Rectal smooth muscle tissue (tissue), 1 donor: ENCODE measurements around the gene ISL2.

Experiments used
- H3K27ac ChIP-seq: one replicate; pipeline ENCODE4 v1.7.0; 2013; ENCODE audit warnings: low read depth, low read length, inconsistent platforms
- H3K27me3 ChIP-seq: one replicate; pipeline ENCODE4 v1.7.0; 2013; ENCODE audit warnings: low read length; ENCODE audit not compliant: control insufficient read depth, insufficient read depth
- H3K36me3 ChIP-seq: one replicate; pipeline ENCODE4 v1.7.0; 2013; ENCODE audit warnings: low read length; ENCODE audit not compliant: control insufficient read depth, insufficient read depth
- H3K4me1 ChIP-seq: one replicate; pipeline ENCODE4 v1.7.0; 2013; ENCODE audit warnings: low read length; ENCODE audit not compliant: control insufficient read depth, insufficient read depth
- H3K4me3 ChIP-seq: one replicate; pipeline ENCODE4 v1.7.0; 2013; ENCODE audit warnings: low read length
- H3K9ac ChIP-seq: one replicate; pipeline ENCODE4 v1.7.0; 2013; ENCODE audit warnings: low read length

The ISL2 gene

DNA sequence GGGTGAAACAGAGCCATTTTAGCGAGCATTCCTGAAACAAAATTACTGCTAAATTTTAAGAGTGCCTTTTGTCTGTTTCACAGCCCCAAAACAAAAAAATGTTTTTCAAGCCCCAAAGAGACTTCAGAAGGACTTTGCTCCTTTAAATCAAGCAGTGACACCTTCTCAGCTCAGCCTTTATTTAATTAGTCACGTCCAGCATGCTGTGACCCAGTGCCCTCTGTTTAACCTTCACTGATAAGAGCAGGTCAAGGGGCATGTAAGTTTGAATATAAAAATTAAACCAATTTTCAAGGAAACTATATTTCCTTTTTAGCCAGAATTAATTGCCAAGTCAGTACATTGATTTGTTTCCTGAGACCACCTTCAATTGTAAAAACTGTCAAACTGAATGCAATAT lies 40.6 kb downstream of the ISL2 start:
- H3K36me3 ChIP-seq = no peaks in the 10 kb centered on the region
- H3K4me3 ChIP-seq = no peak overlapping the region
- H3K9ac ChIP-seq = no peak overlapping the region
- no peak overlapping the region for H3K27ac ChIP-seq
- H3K4me1 ChIP-seq = no peaks in the 10 kb centered on the region
- no peaks in the 10 kb centered on the region for H3K27me3 ChIP-seq

DNA sequence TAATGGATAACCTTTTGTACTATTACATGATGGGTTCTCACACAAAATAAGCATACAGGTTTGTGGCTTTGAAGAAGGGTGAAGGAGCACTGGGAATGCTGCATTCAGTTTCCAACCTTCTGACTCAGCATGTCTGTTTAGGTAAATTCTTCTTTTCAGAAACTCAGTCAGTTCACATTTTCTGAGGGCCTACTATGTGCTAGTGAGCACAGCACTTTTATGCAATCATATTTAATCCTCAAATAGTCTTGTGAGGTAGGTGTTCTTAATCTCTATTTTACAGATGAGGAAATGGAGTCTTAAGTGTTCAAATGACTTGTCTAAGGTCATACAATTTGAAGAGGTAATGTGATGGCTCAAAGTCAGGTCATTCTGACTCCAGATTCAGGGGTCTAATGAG lies 41.2 kb downstream of the ISL2 start:
- H3K36me3 ChIP-seq = no peaks in the 10 kb centered on the region
- H3K4me3 ChIP-seq = no peak overlapping the region
- no peaks in the 10 kb centered on the region for H3K27me3 ChIP-seq
- H3K4me1 ChIP-seq = no peaks in the 10 kb centered on the region
- H3K9ac ChIP-seq = no peak overlapping the region
- no peak overlapping the region for H3K27ac ChIP-seq

DNA sequence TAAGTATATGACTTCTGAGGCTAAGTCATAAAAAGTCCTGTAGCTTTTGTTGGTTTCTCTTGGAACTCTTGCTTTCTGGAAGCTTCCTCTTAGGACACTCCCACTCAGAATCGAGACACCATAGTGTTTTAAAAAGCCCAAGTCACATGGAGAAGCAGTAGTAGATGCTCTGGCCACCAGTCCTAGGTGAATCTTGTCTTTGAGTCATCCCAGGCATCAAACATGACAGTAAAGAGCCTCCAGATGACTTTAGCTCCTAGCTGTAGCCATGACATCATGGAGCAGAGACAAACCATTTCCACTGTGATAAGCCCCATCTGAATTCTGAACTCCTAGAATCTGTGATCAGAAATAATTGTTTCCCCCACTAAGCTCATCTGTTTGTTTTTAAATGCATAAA lies 42.1 kb downstream of the ISL2 start:
- Histone ChIP-seq H3K4me3 (no peak overlapping the region), H3K9ac (no peak overlapping the region), H3K27me3 (no peaks in the 10 kb centered on the region), H3K4me1 (no peaks in the 10 kb centered on the region), H3K27ac (no peak overlapping the region), H3K36me3 (no peaks in the 10 kb centered on the region)

DNA sequence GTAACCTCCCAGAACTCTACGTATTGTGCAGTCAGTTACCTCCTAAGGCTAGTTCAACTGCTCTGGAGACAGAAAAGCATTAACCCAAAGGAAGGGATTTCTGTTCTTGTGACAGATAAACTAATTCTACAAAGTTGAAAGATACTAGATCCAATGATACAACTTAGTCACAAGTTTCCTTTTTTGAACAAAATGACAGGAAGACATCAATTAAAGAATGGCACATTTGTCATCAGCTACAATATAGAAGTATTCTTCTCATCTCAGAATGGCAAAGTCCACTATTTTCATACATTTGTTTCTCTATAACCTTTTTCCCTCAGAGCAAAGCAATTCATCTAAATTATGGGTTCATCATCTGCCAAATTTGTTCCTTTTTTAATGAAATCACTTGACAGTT lies 43.7 kb downstream of the ISL2 start:
- Histone ChIP-seq H3K36me3 (no peaks in the 10 kb centered on the region), H3K9ac (no peak overlapping the region), H3K27me3 (no peaks in the 10 kb centered on the region), H3K4me1 (no peaks in the 10 kb centered on the region), H3K27ac (no peak overlapping the region), H3K4me3 (no peak overlapping the region)

DNA sequence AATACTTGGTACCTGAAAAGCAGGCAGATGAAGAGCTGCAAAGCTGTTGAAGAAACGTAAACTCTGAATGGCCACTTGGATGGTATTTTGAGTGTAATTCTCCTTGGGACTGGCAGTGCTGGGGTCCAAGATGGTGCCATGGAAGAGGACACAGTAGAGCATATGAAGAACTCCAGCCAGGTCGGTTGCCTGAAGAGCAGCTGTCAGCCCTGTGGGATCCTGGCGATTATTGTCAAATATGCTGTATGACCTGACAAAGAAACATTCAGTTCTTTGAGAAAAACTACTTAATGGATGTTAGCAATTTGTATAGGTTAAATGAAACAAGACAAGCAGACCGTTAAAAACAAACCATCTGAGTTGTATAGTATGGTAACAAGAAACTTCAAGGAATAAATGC lies 44.8 kb downstream of the ISL2 start:
- H3K27ac ChIP-seq = no peak overlapping the region
- no peak overlapping the region for H3K9ac ChIP-seq
- no peaks in the 10 kb centered on the region for H3K36me3 ChIP-seq
- no peaks in the 10 kb centered on the region for H3K4me1 ChIP-seq
- H3K4me3 ChIP-seq = no peak overlapping the region
- no peaks in the 10 kb centered on the region for H3K27me3 ChIP-seq

DNA sequence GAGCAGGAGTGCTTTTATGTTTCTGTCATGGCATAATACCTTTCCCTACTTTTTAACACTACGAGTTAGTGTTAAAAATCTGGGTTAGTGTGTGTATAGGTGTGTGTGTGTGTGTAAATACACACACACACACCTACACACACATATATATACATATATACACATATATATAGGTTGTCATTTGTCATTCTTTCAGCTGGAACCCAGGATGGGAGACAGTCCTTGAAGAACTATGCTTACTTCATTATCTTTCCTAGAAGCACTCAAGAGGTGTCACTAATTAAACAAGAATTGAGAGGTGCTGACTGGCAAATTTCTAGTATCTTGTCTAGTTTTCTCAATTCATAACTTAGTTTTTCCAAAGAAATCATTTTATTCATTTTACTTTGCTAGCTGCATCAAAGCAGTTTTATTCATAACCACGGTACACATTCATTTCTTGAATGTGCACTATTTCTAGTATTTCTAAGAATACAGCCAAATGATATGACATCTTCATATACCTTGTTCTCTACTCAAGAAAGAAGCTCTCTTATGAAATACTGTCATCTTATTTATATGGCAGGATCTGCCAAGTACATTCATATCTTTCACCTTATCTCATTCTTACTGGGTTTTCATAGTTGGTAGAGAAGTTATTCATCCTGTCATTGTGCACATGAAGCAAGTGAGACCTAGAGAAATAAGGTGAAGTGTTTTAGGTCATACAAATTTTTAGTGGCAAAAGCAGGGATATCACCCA lies 46.6 kb downstream of the ISL2 start:
- Histone ChIP-seq H3K4me1 (no peaks in the 10 kb centered on the region), H3K27me3 (no peaks in the 10 kb centered on the region), H3K27ac (no peak overlapping the region)

DNA sequence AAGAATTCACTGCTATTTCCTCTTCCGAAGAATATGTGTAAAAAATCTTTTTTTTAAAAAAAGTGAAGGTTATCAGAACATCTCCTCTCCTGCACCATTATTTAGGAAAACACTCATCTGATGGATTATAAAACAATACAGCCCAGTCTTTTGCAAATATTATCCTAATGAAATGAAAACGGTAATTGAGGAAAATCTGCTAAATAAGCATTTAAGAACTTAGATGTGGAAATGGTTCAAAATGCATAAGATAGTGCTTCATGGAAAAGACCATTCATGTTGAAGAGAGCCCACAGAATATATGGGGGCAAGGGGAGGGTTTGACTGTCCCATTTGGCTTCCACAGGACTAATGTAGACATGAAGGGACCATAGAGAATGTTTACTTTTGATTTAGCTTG lies 47.8 kb downstream of the ISL2 start:
- Histone ChIP-seq H3K9ac (no peak overlapping the region), H3K27ac (no peak overlapping the region), H3K27me3 (no peaks in the 10 kb centered on the region), H3K4me1 (no peaks in the 10 kb centered on the region), H3K36me3 (no peaks in the 10 kb centered on the region), H3K4me3 (no peak overlapping the region)

More for the DNA sequence above, 46.6 kb downstream of the ISL2 start:
- Histone ChIP-seq H3K36me3 (no peaks in the 10 kb centered on the region), H3K9ac (no peak overlapping the region), H3K4me3 (no peak overlapping the region)

DNA sequence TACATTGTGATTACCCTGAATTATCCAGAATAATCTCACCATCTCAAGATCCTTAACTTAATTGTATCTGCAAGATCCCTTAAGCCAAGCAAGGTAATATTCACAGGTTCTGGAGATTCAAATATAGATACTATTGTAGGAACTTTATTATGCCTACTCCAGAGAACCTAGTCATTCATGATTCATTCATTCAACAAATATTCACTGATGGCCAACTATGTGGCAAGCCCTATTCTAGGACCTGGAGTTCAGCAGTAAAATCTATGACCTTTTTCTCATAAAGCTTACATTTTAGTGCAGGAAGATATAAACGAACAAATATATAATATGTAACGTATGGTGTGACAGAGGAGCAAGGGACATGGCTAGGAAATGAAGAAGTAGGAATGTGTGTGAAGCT lies 49.6 kb downstream of the ISL2 start:
- Histone ChIP-seq H3K9ac (no peak overlapping the region), H3K27me3 (no peaks in the 10 kb centered on the region), H3K4me3 (no peak overlapping the region), H3K4me1 (no peaks in the 10 kb centered on the region), H3K27ac (no peak overlapping the region), H3K36me3 (no peaks in the 10 kb centered on the region)

DNA sequence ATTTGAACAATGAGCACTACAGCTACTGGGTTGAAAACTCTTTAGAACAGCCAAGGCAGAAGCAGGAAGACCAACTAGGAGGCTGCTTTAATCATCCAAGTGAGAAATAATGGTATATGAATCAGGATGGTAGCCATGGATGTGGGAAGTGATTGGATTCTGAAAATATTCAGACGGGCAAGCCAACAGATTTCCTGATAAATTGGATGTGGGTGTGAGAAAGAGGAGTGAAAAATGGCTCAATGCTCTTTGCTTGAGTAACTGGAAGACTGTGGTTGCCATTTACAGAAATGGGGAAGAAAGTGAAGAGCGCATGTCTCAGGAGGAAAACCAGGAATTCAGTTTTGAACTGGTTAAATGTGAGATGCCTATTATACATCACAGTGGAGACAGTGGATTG lies 50.4 kb downstream of the ISL2 start:
- Histone ChIP-seq H3K27ac (no peak overlapping the region), H3K9ac (no peak overlapping the region), H3K36me3 (no peaks in the 10 kb centered on the region), H3K27me3 (no peaks in the 10 kb centered on the region), H3K4me3 (no peak overlapping the region), H3K4me1 (no peaks in the 10 kb centered on the region)

DNA sequence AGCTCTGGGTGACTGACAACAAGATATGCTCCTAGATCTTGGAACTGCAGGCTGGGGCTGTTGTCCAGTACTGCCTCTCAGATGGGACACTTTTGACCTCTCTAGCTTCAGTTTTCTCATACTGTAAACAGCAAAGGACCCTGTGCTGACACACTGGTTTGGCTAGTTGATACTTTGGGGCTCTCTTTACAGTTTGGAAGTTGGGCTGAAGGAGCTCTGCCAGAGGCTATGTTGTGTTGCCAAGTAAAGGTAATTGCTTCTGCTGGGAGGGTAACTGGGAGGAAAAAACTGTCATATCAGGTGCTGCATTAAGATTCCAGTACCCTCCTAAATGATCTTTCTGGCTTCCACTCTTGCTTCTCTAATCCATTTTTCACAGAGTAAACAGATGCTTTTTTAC lies 54.0 kb downstream of the ISL2 start:
- H3K27me3 ChIP-seq = no peaks in the 10 kb centered on the region
- H3K36me3 ChIP-seq = no peaks in the 10 kb centered on the region

DNA sequence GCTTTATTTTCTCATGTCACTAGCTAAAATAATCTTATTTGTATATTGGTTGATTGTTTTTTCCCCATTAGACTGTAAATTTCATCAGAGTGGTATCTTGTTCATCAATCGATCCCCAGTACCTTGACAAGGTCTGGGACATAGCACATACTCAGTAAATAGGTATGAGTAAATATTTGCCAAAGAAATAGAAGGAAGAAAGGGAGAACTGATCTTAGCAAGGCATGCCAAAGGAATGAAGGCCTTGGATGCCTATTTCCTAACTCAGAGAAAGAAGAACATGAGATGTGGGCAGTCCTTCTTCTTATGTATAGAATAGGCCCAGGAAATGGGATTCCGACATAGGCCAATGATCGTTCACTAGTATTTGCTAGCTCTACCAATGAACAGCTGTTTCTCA lies 54.7 kb downstream of the ISL2 start:
- Histone ChIP-seq H3K9ac (no peak overlapping the region), H3K27ac (no peak overlapping the region), H3K27me3 (no peaks in the 10 kb centered on the region), H3K4me3 (no peak overlapping the region), H3K36me3 (no peaks in the 10 kb centered on the region), H3K4me1 (no peaks in the 10 kb centered on the region)

More for the DNA sequence above, 54.0 kb downstream of the ISL2 start:
- no peak overlapping the region for H3K27ac ChIP-seq
- no peak overlapping the region for H3K4me3 ChIP-seq
- no peak overlapping the region for H3K9ac ChIP-seq
- no peaks in the 10 kb centered on the region for H3K4me1 ChIP-seq

DNA sequence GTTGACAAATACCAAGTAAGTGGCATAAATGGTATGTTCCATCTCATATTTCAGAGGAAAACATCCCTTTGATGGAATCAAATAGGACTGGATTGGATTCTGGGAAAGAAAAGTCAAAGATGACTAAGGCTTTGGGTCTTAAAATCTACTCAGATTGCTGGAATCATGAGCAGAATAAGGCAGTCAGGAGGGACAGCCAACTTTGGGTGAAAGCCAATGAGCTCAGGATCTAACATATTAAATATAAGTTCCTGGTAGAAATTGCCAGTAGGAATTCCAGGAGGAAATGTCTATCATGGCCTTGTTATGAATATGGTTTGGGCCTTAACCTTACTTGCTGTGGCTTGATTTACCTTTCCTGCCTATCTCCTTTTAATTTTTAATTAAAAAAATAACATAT lies 55.3 kb downstream of the ISL2 start:
- H3K27me3 ChIP-seq = no peaks in the 10 kb centered on the region
- no peaks in the 10 kb centered on the region for H3K36me3 ChIP-seq
- H3K4me1 ChIP-seq = no peaks in the 10 kb centered on the region
- no peak overlapping the region for H3K27ac ChIP-seq
- H3K9ac ChIP-seq = no peak overlapping the region
- no peak overlapping the region for H3K4me3 ChIP-seq
